HUES64 (cell line): ENCODE data around the gene CELF4.

Experiments
- H3K27ac ChIP-seq: 2 replicates; pipeline ENCODE4 v1.7.0; 2013; ENCODE audit warnings: low read depth, low read length, inconsistent platforms
- H3K27me3 ChIP-seq: 2 replicates; pipeline ENCODE4 v1.6.1; 2013; ENCODE audit warnings: mild to moderate bottlenecking, low read length; ENCODE audit not compliant: insufficient read depth
- H3K36me3 ChIP-seq: 2 replicates; pipeline ENCODE4 v1.6.1; 2013; ENCODE audit warnings: mild to moderate bottlenecking, low read length; ENCODE audit not compliant: insufficient read depth
- H3K4me1 ChIP-seq: 2 replicates; pipeline ENCODE4 v1.6.1; 2013; ENCODE audit warnings: mild to moderate bottlenecking, low read length, moderate library complexity; ENCODE audit not compliant: insufficient read depth
- H3K4me3 ChIP-seq: 2 replicates; pipeline ENCODE4 v1.5.1; 2013; ENCODE audit warnings: mild to moderate bottlenecking, low read length, moderate library complexity
- H3K9ac ChIP-seq: 2 replicates; pipeline ENCODE4 v1.6.1; 2013; ENCODE audit warnings: mild to moderate bottlenecking, low read depth, low read length
- H3K9me3 ChIP-seq: 2 replicates; pipeline ENCODE4 v1.6.1; 2013; ENCODE audit warnings: low read depth, low read length; ENCODE audit not compliant: insufficient read depth
- WGBS: fragments of 150-250, 120-280 bp; methylation state at CpG from one replicate; pipeline ENCODE4 v1.1.7; 2013; ENCODE audit warnings: missing lambda C conversion rate; 5-methylcytosine and 5-hydroxymethylcytosine counted together

The CELF4 gene

DNA sequence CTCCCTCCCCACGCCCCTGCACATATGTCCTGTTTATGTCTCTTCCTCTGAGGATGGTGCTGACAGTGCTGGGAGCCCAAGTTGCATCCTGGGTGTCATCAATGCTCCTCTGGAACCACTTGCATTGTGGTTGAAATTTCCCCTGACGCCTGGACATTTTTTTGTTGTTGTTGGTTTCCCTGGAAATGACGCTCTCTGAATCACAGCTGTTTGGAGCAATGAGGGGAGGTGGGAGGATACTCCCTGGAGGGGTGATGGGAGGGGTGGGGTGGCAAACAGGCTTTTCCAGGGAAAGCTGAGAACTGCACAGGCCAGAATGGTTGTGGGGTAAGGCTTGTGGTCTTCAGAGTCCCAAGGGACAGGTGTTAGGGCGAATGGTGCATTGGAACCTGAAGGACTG, 29.6 kb downstream of the CELF4 start:
- no peak overlapping the region for H3K27ac ChIP-seq
- H3K36me3 ChIP-seq, result no peaks in the 10 kb centered on the region
- H3K9ac ChIP-seq, result no peak overlapping the region
- peaks cover 21% of the 10 kb centered on the region for H3K27me3 ChIP-seq
- H3K9me3 ChIP-seq, result no peaks in the 10 kb centered on the region
- 83% methylated on average over 4 of the region's 4 CpGs for WGBS
- no peak overlapping the region for H3K4me3 ChIP-seq
- peaks cover 12% of the 10 kb centered on the region; the same call in 1 of the 2 replicates for H3K4me1 ChIP-seq

DNA sequence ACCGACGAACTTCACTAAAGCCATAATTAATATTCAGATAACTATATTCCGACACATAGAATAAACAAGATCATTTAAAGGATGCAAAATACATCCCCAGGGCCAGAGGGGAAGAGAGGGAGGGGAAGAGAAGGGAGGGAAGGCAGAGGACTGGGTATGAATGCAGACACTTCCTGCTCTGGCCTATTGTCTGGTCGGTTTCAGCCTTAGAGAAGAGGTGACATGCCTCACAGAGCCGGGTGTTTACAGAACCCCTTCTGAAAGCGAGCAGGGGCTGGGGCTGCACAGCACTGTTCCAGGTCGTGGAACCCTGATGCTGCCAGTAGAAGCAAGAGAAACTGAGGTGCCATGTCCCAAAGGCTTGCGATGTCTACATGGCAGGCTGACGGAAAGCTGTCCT, 31.0 kb downstream of the CELF4 start:
- Histone ChIP-seq H3K4me1 (peaks cover 9% of the 10 kb centered on the region; the same call in 1 of the 2 replicates), H3K36me3 (no peaks in the 10 kb centered on the region), H3K9me3 (no peaks in the 10 kb centered on the region), H3K27ac (no peak overlapping the region), H3K9ac (no peak overlapping the region), H3K4me3 (no peak overlapping the region), H3K27me3 (peaks cover 21% of the 10 kb centered on the region)
- WGBS, result 66% methylated on average over 6 of the region's 9 CpGs

DNA sequence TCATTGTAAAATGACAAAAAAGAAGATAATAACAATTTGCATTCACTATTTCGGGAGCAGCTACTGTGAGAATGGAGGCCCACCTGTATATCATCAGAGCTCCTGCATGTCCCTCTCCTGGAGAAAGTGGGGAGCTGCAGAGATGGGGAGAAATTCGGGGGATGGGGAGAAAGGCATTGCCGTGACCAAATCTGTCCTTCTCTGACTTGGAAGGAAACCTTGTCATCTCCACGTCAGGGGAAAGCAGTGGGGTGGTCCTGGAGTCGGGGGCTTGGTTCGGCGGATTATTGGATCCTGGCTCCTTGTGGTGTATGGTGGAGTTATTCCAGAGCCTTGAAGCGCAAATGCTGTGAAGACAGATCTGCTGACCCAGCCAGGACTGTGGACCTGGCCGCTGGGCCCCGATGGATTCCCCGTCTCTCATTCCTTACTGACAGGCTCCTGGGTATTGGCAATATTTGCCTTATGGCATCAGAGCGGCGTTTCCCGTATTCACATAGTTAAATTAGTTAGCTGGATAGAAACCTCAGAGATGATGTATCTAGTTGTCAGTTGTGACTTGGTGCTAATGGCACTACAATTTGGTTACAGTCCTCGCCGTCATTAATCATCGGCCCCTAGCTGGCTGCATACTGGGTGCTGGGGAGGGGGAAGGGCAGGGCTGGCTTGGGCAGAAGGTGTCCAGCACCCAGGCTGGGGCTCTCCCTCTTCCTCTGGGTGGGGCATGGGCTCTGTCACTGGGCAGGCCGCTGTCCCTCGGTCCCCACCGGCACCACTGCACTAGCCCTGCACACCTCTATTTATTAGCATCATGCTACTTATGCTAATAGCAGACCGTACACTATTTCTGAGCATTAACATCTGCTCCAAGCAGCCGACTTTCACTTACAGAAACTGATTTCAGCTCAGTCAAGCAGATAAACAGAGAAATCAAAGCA, 31.7 kb downstream of the CELF4 start:
- WGBS, result 89% methylated on average over 22 of the region's 22 CpGs
- H3K4me1 ChIP-seq, result peaks cover 9% of the 10 kb centered on the region; the same call in 1 of the 2 replicates
- H3K27ac ChIP-seq, result no peak overlapping the region
- no peak overlapping the region for H3K9ac ChIP-seq
- no peak overlapping the region for H3K4me3 ChIP-seq
- H3K36me3 ChIP-seq, result no peaks in the 10 kb centered on the region
- H3K27me3 ChIP-seq, result peaks cover 15% of the 10 kb centered on the region
- H3K9me3 ChIP-seq, result no peaks in the 10 kb centered on the region

DNA sequence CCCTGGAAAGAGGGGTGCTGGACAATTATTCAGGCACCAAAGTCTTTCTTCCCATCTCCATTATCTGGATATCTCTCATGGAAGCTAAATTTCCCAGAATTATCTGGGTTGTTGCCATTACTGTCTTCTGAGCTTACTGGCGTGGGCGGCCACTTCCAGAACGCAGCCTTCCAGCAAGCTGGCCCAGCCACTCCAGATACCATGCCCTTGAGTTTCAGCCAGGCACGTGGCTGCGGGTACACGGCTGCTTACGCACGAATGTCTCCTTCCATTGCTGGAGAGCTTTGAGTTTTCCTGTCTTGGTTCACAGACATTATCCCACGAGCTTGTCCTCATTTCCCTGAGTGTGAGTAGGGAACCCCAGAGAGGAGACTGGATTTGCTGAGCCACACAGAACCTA, 32.7 kb downstream of the CELF4 start:
- Histone ChIP-seq H3K9ac (no peak overlapping the region), H3K36me3 (no peaks in the 10 kb centered on the region), H3K27ac (no peak overlapping the region), H3K4me3 (no peak overlapping the region), H3K4me1 (no peaks in the 10 kb centered on the region), H3K9me3 (no peaks in the 10 kb centered on the region), H3K27me3 (0 out of 2 replicates have a peak, but pooled peaks cover 5% of the 10 kb centered on the region)
- 97% methylated on average over 9 of the region's 9 CpGs for WGBS

DNA sequence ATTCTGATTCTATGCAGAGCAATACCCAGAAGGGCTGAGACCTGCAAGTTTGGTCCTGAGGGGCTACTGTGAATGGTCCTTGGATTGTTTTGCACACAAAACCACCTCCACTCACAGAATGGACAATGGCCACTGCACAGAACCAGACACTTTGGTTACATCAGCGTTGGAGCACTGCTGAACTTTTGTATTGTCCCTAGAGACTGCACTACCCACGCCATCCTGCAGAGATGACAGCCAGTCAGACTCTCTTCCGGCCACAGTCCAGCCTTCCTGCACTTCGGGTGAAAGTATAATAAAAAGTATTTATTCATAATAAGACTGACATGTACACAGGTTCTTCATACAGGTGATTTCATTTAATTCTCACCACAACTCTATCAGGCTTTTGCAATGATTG, 35.7 kb downstream of the CELF4 start:
- H3K9me3 ChIP-seq, result no peaks in the 10 kb centered on the region
- H3K9ac ChIP-seq, result no peak overlapping the region
- no peak overlapping the region for H3K4me3 ChIP-seq
- no peak overlapping the region for H3K27ac ChIP-seq
- H3K4me1 ChIP-seq, result peaks cover 17% of the 10 kb centered on the region
- 97% methylated on average over 3 of the region's 4 CpGs for WGBS
- peaks cover 18% of the 10 kb centered on the region for H3K27me3 ChIP-seq
- H3K36me3 ChIP-seq, result no peaks in the 10 kb centered on the region

DNA sequence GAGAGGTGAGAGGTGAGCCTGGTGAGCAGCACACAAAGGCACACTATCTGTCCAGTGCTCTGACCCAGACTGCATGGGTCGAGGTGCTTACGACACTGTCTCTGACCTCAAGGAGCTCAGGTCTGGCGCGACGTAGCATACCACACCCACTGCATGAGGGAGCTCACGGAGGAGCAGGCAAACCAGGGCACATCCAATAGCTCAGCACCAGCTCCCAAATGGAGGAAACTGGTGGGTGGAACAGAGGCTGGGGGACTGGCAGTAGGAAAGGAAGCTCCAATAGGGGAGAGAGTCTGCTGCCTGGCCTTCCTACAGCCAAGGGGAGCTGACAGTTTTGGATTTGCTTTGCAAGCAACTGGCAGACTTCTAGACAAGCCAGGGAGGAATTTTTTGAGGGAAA, 36.3 kb downstream of the CELF4 start:
- H3K9me3 ChIP-seq, result no peaks in the 10 kb centered on the region
- no peak overlapping the region for H3K9ac ChIP-seq
- H3K4me1 ChIP-seq, result peaks cover 18% of the 10 kb centered on the region
- H3K4me3 ChIP-seq, result no peak overlapping the region
- 87% methylated on average over 6 of the region's 6 CpGs for WGBS
- no peak overlapping the region for H3K27ac ChIP-seq
- H3K27me3 ChIP-seq, result peaks cover 24% of the 10 kb centered on the region
- no peaks in the 10 kb centered on the region for H3K36me3 ChIP-seq

DNA sequence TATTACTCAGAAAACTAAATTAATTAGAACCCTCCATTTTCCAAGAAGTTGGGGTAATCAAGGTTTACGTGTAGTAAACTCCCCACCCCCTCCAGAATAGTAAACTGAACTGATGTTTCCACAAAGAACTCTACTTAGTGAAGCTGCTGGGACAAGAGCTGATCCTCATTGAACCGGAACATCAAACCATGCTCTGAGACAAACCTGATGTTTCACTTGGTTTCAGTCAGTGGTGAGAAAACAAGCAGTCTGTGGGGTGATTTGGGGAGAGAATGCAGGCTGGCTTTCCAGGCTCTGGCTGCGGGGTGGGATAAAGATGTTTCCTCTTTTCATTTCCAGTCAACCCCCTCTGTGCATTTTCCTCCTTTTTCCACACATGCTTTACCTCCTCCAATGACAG, 38.2 kb downstream of the CELF4 start:
- H3K4me1 ChIP-seq, result peaks cover 22% of the 10 kb centered on the region
- 94% methylated on average over 3 of the region's 3 CpGs for WGBS
- no peaks in the 10 kb centered on the region for H3K36me3 ChIP-seq
- no peak overlapping the region for H3K27ac ChIP-seq
- peaks cover 42% of the 10 kb centered on the region for H3K27me3 ChIP-seq
- H3K9me3 ChIP-seq, result no peaks in the 10 kb centered on the region
- no peak overlapping the region for H3K9ac ChIP-seq
- no peak overlapping the region for H3K4me3 ChIP-seq

DNA sequence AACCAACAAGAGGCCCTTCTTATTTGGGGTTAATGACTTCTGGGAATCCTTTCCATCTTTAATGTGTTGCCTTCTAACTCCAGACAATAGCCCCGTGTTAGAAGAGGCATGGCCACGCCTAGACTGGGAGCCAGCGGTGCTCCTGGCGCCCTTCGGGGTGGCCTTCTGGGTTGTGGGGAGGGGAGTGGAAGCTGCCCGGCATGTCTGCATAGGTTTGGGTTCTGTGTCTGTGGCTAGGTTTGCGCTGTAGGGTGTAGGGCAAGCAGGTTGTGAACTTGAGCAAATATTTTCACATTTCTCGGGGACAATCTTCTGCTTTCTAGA, 40.4 kb downstream of the CELF4 start:
- H3K9me3 ChIP-seq, result no peaks in the 10 kb centered on the region
- H3K27me3 ChIP-seq, result peaks cover 46% of the 10 kb centered on the region
- H3K4me3 ChIP-seq, result peak overlapping the region; percentile 55
- peaks cover 22% of the 10 kb centered on the region for H3K4me1 ChIP-seq
- H3K27ac ChIP-seq, result no peak overlapping the region
- peak overlapping the region; percentile 63; the same call in 1 of the 2 replicates for H3K9ac ChIP-seq
- no peaks in the 10 kb centered on the region for H3K36me3 ChIP-seq
- WGBS, result 64% methylated on average over 8 of the region's 8 CpGs

DNA sequence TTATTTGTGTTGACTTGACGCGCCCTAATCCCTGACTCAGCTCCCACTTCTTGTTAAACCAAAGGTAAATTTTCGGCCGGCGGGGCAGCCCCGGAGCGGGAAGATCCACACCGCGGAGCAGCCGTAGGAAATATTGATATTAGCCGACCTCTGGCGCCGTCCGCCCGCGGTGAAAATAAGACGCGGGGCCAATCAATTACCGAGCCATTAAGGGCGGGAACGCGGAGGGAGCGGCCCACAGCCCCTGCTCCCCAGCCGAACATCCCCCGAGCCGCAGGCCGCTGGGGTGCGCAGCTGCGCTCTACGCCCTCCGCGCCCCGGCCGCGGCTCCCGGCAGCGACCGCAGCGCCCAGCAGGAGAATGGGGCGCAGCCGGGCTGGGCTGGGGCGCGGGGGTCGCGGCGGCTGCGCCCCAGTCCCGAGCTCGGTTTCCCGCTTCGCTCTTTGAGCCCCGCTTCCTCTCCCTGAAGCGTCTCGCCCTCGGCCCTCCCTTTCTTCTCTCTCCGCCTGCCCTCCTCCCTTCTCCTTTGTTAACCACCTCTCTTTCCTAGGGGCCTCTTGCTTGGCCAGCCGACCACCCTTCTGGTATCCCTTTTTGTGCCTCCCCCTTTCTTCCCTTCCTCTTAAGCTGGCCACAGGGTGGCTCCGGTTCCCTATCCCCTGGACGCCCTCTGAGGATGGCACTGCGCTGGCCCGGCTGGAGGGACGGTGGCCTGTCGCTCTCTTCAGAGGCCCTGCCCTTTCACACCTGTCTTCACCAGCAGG, 40.9 kb downstream of the CELF4 start:
- H3K4me1 ChIP-seq, result peaks cover 22% of the 10 kb centered on the region
- H3K36me3 ChIP-seq, result no peaks in the 10 kb centered on the region
- 8% methylated on average over 63 of the region's 63 CpGs for WGBS
- H3K27me3 ChIP-seq, result peaks cover 46% of the 10 kb centered on the region
- peak overlapping the region; percentile 55 for H3K4me3 ChIP-seq
- H3K9me3 ChIP-seq, result no peaks in the 10 kb centered on the region
- H3K9ac ChIP-seq, result peak overlapping the region; percentile 63; the same call in 1 of the 2 replicates
- H3K27ac ChIP-seq, result no peak overlapping the region

DNA sequence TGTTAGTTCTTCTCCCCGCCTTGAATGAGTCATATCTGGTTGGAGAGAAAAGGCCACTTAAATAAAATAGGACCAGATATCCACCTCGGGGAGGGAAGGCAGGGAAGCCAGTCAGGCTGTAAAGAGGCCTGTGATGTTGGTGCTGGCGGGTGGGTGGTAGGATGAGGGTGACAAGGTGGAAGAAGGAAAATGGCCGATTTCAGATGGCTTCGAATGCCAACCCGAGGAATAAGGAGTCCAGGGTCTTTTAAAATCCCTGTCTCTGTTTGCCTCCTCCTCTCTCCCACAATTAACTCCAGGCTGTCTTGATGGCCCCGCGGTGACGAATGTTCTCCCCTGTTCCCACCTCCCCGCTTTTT, 41.5 kb downstream of the CELF4 start:
- H3K4me1 ChIP-seq, result peaks cover 22% of the 10 kb centered on the region
- peaks cover 46% of the 10 kb centered on the region for H3K27me3 ChIP-seq
- H3K27ac ChIP-seq, result no peak overlapping the region
- peak overlapping the region; percentile 55 for H3K4me3 ChIP-seq
- no peaks in the 10 kb centered on the region for H3K36me3 ChIP-seq
- 50% methylated on average over 10 of the region's 10 CpGs for WGBS
- peak overlapping the region; percentile 63; the same call in 1 of the 2 replicates for H3K9ac ChIP-seq
- no peaks in the 10 kb centered on the region for H3K9me3 ChIP-seq
